ENCODE measurements around the gene FXYD1. TPM values are rescaled to one million over a fixed set of nuclear protein-coding genes. Genes with fewer than 3 reads are reported as not detected.

FXYD1 gene
- total and polyA plus RNA-seq, 2 experiments from 2014 or later = 0.43 to 1.2 TPM

DNA sequence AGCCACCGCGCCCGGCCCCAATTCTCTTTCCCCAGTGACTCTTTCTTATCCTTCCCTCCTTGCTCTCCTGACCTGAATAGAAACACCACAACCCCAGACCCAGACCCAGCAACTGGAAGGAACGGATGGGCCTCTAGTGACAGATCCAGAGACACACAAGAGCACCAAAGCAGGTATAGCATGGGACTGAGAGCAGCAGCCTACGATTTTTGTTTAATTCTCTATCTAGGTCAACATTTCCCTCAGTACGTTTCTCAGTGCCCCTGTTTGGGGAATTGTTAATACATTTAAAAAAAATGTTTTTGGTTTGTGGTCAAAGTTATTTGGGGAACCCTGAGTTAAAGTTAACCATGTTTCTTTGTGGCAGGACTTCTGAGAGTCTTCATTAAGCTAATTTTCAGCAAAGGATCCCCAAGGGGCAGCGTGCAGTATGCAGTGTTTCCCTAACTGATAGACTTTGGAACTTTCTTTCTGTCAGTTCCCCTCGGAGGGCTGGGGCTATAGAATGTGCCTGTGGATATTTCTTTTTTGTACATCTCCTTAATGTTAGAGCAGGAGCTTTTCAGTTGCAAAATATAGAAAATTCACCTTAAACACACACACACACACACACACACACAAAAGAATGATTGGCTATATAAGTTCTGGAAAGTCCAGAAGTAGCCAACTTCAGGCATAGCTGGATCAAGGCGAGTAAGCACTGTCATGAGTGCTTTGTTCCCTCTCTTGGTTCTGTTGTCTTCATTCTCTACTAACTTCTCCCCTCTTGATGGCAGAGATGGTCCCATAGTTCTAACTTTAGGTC, 22.2 kb downstream of the FXYD1 start:
- DNase-seq = no peak
- Histone ChIP-seq H3K79me2 (ENCODE audit: insufficient read depth) (peaks cover 42% of the 10 kb centered on the region), H2AFZ (no peak overlapping the region), H3K9me3 (ENCODE audit: low read depth) (no peaks in the 10 kb centered on the region), H3K4me2 (ENCODE audit: unreplicated experiment) (no peak overlapping the region), H3K27me3 (replicated peaks; ENCODE audit: insufficient read depth) (no peaks in the 10 kb centered on the region), H3K4me1 (ENCODE audit: insufficient read depth) (peaks cover 7% of the 10 kb centered on the region), H4K20me1 (ENCODE audit: insufficient read depth) (0 out of 2 replicates have a peak, but pooled peaks cover 5% of the 10 kb centered on the region), H3K4me3 (no peak overlapping the region), H3K9ac (no peak overlapping the region), H3K36me3 (ENCODE audit: low read depth) (peaks cover 73% of the 10 kb centered on the region), H3K9me2 (ENCODE audit: insufficient read depth) (no peaks in the 10 kb centered on the region), H3K27ac (no peak overlapping the region), H3F3A (ENCODE audit: insufficient read depth) (no peaks in the 10 kb centered on the region)
- in situ Hi-C loops (cut with MboI) = no loop called here
- no peak for TF ChIP-seq EZH2 (IDR thresholded peaks at IDR 0.05; ENCODE audit: insufficient read depth, poor library complexity, severe bottlenecking)
- no peak for TF ChIP-seq EZH2phosphoT487 (IDR thresholded peaks at IDR 0.05; ENCODE audit: insufficient read depth, low read depth)
- 95% methylated on average over 9 of the region's 9 CpGs for WGBS, 2 experiments (ENCODE audit: low coverage in 1 of 2, low lambda C conversion rate in 2 of 2, missing lambda C conversion rate in 2 of 2)

DNA sequence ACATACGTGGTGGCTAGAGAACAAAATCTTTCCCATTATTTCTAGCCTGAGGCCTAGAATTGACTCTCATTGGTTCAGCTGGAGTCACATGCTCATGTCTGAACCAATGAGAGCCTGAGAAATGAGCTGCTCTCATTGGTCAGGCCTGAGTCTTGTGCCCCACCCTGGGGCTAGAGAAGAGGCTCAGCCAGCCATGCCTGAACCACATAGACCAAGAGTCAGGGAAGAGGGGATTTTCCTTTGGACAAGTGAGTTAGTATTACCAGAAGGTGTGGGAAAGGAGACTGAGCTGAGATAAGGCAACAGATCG, 22.8 kb downstream of the FXYD1 start:
- H3K27me3 ChIP-seq (replicated peaks; ENCODE audit: insufficient read depth) = no peaks in the 10 kb centered on the region
- DNase-seq = no peak
- H3K9me3 ChIP-seq (ENCODE audit: low read depth) = no peaks in the 10 kb centered on the region
- H3K9ac ChIP-seq = no peak overlapping the region
- H3F3A ChIP-seq (ENCODE audit: insufficient read depth) = no peaks in the 10 kb centered on the region
- H3K36me3 ChIP-seq (ENCODE audit: low read depth) = peaks cover 78% of the 10 kb centered on the region
- H4K20me1 ChIP-seq (ENCODE audit: insufficient read depth) = 0 out of 2 replicates have a peak, but pooled peaks cover under 1% of the 10 kb centered on the region
- in situ Hi-C loops (cut with MboI) = no loop called here
- no peak overlapping the region for H3K4me2 ChIP-seq (ENCODE audit: unreplicated experiment)
- H3K4me3 ChIP-seq = no peak overlapping the region
- TF ChIP-seq EZH2 (IDR thresholded peaks at IDR 0.05; ENCODE audit: insufficient read depth, poor library complexity, severe bottlenecking) (no peak), EZH2phosphoT487 (IDR thresholded peaks at IDR 0.05; ENCODE audit: insufficient read depth, low read depth) (no peak)
- 98 to 100% methylated on average over 2 of the region's 2 CpGs for WGBS, 2 experiments (ENCODE audit: low coverage in 1 of 2, low lambda C conversion rate in 2 of 2, missing lambda C conversion rate in 2 of 2)
- no peaks in the 10 kb centered on the region for H3K9me2 ChIP-seq (ENCODE audit: insufficient read depth)
- H2AFZ ChIP-seq = no peak overlapping the region
- peaks cover 1% of the 10 kb centered on the region for H3K4me1 ChIP-seq (ENCODE audit: insufficient read depth)
- no peak overlapping the region for H3K27ac ChIP-seq
- peaks cover 36% of the 10 kb centered on the region for H3K79me2 ChIP-seq (ENCODE audit: insufficient read depth)

DNA sequence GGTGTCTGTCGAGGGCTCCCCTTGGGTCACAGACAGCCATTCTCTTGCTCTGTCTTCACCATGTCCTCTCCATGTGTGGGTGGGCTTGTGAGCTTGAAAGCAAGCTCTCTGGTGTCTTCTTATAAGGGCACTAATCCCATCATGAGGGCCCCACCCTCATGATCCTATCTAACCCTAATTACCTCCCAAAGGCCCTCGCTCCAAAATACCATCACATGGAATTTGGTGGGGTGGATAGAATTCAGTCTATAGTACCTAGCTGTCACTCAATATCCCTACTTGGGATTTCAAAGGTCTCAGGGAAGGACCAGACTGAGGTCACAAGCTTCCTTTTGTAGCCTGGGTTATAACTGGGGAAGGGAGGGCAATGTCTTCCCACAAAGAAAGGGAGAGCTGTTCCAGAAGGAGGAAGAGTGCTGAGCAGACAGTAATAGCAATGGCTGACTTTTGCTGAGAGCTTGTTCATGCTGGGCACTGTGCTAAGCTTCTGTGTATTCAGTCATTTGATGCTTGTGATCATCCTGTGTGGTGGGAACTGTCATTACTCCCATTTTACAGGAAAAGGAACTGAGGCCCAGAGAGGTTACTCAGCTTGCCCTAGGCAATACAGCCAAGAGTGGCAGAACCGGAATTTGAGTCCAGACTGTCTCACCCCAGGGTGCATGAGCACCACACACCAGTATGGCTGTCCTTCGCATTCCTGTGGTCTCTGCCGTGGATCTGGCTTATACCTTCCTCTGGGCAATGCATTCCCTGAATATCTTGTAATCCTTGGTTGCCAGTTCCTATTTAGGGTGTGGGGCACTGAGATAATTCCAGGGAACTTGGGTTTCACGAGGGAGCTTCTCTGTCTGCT, 24.1 kb downstream of the FXYD1 start:
- no peaks in the 10 kb centered on the region for H3K9me2 ChIP-seq (ENCODE audit: insufficient read depth)
- H4K20me1 ChIP-seq (ENCODE audit: insufficient read depth) = no peaks in the 10 kb centered on the region
- no peaks in the 10 kb centered on the region for H3F3A ChIP-seq (ENCODE audit: insufficient read depth)
- WGBS, 2 experiments (ENCODE audit: low coverage in 1 of 2, low lambda C conversion rate in 2 of 2, missing lambda C conversion rate in 2 of 2) = 69% methylated on average over 6 of the region's 6 CpGs
- H3K4me3 ChIP-seq = no peak overlapping the region
- in situ Hi-C loops (cut with MboI) = no loop called here
- no peaks in the 10 kb centered on the region for H3K4me1 ChIP-seq (ENCODE audit: insufficient read depth)
- H3K36me3 ChIP-seq (ENCODE audit: low read depth) = peaks cover 81% of the 10 kb centered on the region
- H2AFZ ChIP-seq = no peak overlapping the region
- H3K27ac ChIP-seq = peak overlapping the region; percentile 27; the same call in 1 of the 2 replicates
- TF ChIP-seq EZH2 (IDR thresholded peaks at IDR 0.05; ENCODE audit: insufficient read depth, poor library complexity, severe bottlenecking) (no peak), EZH2phosphoT487 (IDR thresholded peaks at IDR 0.05; ENCODE audit: insufficient read depth, low read depth) (no peak)
- peaks cover 23% of the 10 kb centered on the region for H3K79me2 ChIP-seq (ENCODE audit: insufficient read depth)
- peak; percentile 49 for DNase-seq
- H3K9ac ChIP-seq = no peak overlapping the region
- no peaks in the 10 kb centered on the region for H3K9me3 ChIP-seq (ENCODE audit: low read depth)
- no peaks in the 10 kb centered on the region for H3K27me3 ChIP-seq (replicated peaks; ENCODE audit: insufficient read depth)
- no peak overlapping the region for H3K4me2 ChIP-seq (ENCODE audit: unreplicated experiment)

DNA sequence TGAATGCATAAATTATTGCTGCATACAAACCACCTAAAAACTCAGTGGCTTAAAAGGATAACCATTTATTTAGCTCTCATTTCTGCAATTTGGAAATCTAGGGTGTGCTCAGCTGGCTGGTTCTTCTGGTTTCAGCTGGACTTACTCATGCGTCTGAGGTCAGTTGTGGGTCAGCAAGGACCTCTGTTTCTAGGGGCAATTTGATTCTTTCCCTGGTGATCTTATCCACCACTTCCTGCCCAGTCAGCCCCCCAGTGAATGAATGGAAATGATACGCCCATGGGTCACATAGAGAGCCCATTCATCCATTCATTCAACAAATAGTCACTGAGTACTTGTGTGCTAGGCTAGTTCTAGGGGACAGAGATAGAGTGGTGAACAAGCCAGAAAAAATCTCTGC, 25.8 kb downstream of the FXYD1 start:
- WGBS, 2 experiments (ENCODE audit: low coverage in 1 of 2, low lambda C conversion rate in 2 of 2, missing lambda C conversion rate in 2 of 2) = 57 to 70% methylated on average over 2 of the region's 2 CpGs
- no peak overlapping the region for H3K4me3 ChIP-seq
- H3K9me2 ChIP-seq (ENCODE audit: insufficient read depth) = no peaks in the 10 kb centered on the region
- no peaks in the 10 kb centered on the region for H3K9me3 ChIP-seq (ENCODE audit: low read depth)
- no peak overlapping the region for H3K27ac ChIP-seq
- no peak overlapping the region for H3K4me2 ChIP-seq (ENCODE audit: unreplicated experiment)
- H3F3A ChIP-seq (ENCODE audit: insufficient read depth) = no peaks in the 10 kb centered on the region
- in situ Hi-C loops (cut with MboI) = no loop called here
- no peak overlapping the region for H3K9ac ChIP-seq
- H2AFZ ChIP-seq = no peak overlapping the region
- no peak for DNase-seq
- no peaks in the 10 kb centered on the region for H3K27me3 ChIP-seq (replicated peaks; ENCODE audit: insufficient read depth)
- H3K4me1 ChIP-seq (ENCODE audit: insufficient read depth) = peaks cover 6% of the 10 kb centered on the region
- peaks cover 64% of the 10 kb centered on the region for H3K36me3 ChIP-seq (ENCODE audit: low read depth)
- H3K79me2 ChIP-seq (ENCODE audit: insufficient read depth) = peaks cover 17% of the 10 kb centered on the region
- no peaks in the 10 kb centered on the region for H4K20me1 ChIP-seq (ENCODE audit: insufficient read depth)
- TF ChIP-seq EZH2 (IDR thresholded peaks at IDR 0.05; ENCODE audit: insufficient read depth, poor library complexity, severe bottlenecking) (no peak), EZH2phosphoT487 (IDR thresholded peaks at IDR 0.05; ENCODE audit: insufficient read depth, low read depth) (no peak)

Measured in GM23248 (cell line).